Skeletal muscle tissue (tissue), 4 donors: Measurements from ENCODE around the gene AKAP14. TPM values are rescaled to one million over a fixed set of nuclear protein-coding genes. Genes with fewer than 3 reads are reported as not detected.
"Not testable (repeated sequence)": the region's sequence is repeated elsewhere in the genome, so short reads cannot be mapped to it uniquely, and the experiment has no call there.

Source experiments
- H3K27ac ChIP-seq: one replicate; pipeline ENCODE4 v1.7.0; 2013; ENCODE audit warnings: mild to moderate bottlenecking, low read depth, low read length, inconsistent platforms
- H3K27me3 ChIP-seq, 3 donors: one replicate each; pipeline ENCODE4 v1.7.0; 2013; ENCODE audit warnings: low read length in 3 of 3; ENCODE audit not compliant: control insufficient read depth in 3 of 3, insufficient read depth in 3 of 3
- H3K36me3 ChIP-seq, 3 donors: one replicate each; pipeline ENCODE4 v1.7.0; 2013; ENCODE audit warnings: low read length in 3 of 3; ENCODE audit not compliant: control insufficient read depth in 3 of 3, insufficient read depth in 3 of 3
- H3K4me1 ChIP-seq, 3 donors: one replicate each; pipeline ENCODE4 v1.7.0; 2013; ENCODE audit warnings: low read length in 3 of 3, mild to moderate bottlenecking in 3 of 3; ENCODE audit not compliant: control insufficient read depth in 3 of 3, insufficient read depth in 3 of 3
- H3K4me3 ChIP-seq, 3 donors: one replicate each; pipeline ENCODE4 v1.7.0; 2013; ENCODE audit warnings: low read length in 3 of 3
- H3K9ac ChIP-seq, 3 donors: one replicate each; pipeline ENCODE4 v1.7.0; 2013; ENCODE audit warnings: low read length in 3 of 3, mild to moderate bottlenecking in 3 of 3, moderate library complexity in 2 of 3, low read depth in 1 of 3
- H3K9me3 ChIP-seq, 3 donors: one replicate each; pipeline ENCODE4 v1.7.0; 2013; ENCODE audit warnings: low read length in 3 of 3; ENCODE audit not compliant: control insufficient read depth in 3 of 3
- total RNA-seq: library from RNA; depleted of rRNA; stranded (reverse); fragments of >200 nt; gene quantifications from one replicate; pipeline ENCODE4 v1.2.3, GENCODE V29; 2014
- donor health status: Osteomylitis.

AKAP14 gene
- total RNA-seq, 1 donor from 2014 or later = not detected

DNA sequence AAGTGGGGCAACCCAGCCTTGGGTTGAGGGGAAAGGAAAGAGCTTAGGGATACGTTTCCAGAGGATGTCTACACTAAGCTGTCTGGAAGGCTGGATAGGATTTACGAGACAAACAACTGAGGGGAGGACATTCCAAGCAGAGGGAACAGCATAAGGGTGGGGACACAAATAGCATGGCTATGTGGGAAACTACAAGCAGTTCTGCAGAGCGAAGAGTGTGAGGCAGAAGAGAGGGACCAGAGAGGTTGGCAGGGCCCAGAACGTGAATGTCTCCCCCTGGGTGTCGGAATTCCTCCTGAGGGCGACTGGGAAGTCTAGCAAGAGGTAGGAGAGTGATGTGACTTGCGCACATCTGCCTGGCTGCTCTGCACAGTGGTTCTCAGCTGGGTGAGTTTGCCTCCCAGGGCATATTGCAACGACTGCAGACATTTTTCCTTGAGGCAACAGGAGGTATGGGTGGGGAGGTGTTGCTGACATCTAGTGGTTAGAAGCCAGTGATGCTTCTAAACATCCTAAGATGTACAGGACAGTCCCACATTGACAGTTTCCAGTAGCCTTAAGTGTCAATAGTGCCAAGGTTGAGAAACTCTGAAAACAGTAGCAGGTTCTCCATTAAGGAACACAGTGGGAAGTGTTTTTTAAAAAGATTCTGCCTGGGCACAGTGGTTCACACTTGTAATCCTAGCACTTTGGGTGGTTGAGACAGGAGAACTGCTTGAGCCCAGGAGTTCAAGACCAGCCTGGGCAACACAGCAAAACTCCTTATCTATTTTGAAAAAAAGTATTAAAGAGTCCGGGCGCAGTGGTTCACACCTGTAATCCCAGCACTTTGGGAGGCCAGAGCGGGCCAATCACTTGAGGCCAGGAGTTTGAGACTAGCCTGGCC is 14.9 kb upstream of the AKAP14 start:
- H3K4me1 ChIP-seq = no peaks in the 10 kb centered on the region
- no peaks in the 10 kb centered on the region for H3K27me3 ChIP-seq
- H3K27ac ChIP-seq = no peak overlapping the region
- H3K9me3 ChIP-seq = no peaks in the 10 kb centered on the region
- no peak overlapping the region for H3K4me3 ChIP-seq
- H3K9ac ChIP-seq = no peak overlapping the region
- peaks cover 0 to 3% (median 0%) of the 10 kb centered on the region in 3 donors for H3K36me3 ChIP-seq

DNA sequence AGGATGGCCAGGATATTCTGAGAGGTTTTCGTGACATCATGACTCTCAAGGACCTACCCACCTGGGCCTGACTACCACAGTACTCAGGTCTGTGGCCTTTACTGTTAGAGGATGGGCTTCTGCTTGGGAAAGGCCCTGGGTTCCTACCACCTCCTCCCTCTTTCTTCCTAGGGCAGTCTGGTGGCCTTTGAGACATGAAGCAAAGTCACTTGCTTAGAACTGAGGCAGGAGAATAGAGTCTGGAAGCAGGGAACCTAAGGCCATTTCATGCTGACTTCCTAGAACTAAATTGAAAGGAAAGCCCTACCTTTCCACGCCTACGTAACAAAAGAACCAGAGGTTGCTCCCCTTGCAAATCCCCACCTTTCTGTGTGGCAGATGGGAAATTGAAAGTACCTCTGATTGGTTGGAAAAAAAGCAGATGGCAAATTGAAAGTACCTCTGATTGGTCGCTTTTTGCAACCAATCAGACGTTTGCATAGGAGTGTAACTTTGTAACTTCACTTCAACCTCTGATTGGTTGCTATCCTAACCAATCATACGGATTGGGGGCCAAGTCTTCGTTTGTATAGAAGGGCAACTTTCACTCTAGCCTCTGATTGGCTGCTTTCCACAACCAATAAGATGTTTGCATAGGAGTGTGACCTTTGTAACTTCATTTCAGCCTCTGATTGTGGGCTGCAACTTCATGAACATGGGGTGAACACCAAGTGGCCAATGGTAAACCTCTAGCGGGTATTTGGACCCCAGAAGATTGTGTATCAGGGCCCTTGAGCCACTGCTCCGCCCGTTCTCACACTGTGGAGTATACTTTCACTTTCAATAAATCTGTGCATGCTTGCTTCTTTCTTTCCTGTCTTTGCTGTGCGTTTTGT is 9.9 kb upstream of the AKAP14 start:
- H3K27me3 ChIP-seq = peaks cover 3 to 4% (median 4%) of the 10 kb centered on the region in 3 donors
- H3K4me1 ChIP-seq = peaks cover 0 to 3% (median 0%) of the 10 kb centered on the region in 3 donors
- no peaks in the 10 kb centered on the region for H3K36me3 ChIP-seq
- H3K9me3 ChIP-seq = no peaks in the 10 kb centered on the region
- H3K4me3 ChIP-seq = no peak overlapping the region
- H3K27ac ChIP-seq = no peak overlapping the region
- no peak overlapping the region for H3K9ac ChIP-seq

DNA sequence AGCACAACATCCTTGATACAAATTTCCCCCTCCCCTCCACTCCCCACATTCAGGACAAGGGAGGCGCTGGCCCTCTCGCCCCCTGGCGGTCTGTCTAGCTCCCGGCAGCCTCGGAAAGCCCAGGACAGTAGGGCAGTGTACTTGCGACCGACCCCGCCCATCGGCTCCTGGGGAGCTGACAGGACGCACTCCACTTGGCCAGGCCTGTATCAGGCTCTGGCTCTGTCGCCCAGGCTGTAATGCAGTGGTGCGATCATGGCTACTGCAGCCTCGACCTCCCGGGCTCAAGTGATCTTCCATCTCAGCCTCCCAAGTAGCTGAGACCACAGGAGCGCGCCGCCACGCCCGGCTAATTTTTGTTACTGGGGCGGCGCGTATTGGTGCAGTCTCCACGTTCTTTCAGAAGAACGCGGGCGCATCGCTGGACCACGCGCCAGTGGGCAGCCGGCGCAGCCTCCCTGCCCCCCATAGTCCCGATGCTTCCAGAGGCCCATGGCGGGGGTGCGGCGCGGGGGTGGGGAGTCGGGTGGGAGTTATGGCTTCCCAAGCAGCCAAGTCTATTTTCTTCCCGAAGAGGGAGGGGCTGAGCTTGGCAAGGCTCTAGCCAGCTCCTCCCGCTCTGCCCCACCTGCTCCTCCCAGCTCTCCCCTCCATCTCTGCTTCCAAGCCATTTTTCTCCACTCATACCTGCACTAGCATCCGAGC is 7.8 kb upstream of the AKAP14 start:
- no peak overlapping the region for H3K9ac ChIP-seq
- no peak overlapping the region for H3K4me3 ChIP-seq
- no peaks in the 10 kb centered on the region for H3K36me3 ChIP-seq
- H3K27ac ChIP-seq = no peak overlapping the region
- H3K27me3 ChIP-seq = peaks cover 3 to 4% (median 4%) of the 10 kb centered on the region in 3 donors
- H3K4me1 ChIP-seq = peaks cover 0 to 3% (median 0%) of the 10 kb centered on the region in 3 donors
- H3K9me3 ChIP-seq = no peaks in the 10 kb centered on the region

DNA sequence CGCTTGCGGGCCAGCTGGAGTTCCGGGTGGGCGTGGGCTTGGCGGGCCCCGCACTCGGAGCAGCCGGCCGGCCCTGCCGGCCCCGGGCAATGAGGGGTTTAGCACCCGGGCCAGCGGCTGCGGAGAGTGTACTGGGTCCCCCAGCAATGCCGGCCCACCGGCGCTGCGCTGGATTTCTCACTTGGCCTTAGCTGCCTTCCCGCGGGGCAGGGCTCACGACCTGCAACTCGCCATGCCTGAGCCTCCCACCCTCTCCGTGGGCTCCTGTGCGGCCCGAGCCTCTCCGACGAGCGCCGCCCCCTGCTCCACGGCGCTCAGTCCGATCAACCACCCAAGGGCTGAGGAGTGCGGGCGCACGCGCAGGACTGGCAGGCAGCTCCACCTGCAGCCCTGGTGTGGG is 5.1 kb upstream of the AKAP14 start:
- not testable (repeated sequence) for H3K27ac ChIP-seq, H3K36me3 ChIP-seq, H3K9me3 ChIP-seq, H3K4me1 ChIP-seq, H3K27me3 ChIP-seq, H3K4me3 ChIP-seq, H3K9ac ChIP-seq

DNA sequence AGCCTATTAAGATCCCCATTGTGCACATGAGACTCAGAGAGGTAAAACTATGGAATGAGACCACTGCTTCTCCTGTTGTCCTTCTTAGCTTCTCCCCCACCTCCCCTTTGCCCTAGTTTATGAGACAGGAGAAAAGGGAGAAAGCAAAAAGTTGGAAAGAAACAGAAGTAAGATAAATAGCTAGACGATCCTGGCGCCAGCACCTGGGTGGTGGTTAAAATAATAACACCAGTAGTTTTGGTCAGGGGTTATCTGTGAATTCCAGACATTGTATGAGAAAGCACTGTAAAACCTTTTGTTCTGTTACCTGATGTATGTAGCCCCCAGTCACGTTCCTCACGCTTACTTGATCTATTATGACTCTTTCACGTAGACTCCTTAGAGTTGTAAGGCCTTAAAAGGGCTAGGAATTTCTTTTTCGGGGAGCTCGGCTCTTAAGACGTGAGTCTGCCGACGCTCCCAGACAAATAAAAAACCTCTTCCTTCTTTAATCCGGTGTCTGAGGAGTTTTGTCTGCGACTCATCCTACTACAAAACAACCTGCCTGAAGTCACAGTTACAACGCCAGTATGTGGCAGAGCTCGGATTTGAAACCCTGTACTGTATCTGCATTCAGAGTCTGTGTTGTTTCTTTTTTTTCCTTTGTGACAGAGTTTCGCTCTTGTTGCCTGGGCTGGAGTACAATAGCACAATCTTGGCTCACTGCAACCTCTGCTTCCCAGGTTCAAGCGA is 3.6 kb upstream of the AKAP14 start:
- not testable (repeated sequence) for H3K9me3 ChIP-seq, H3K36me3 ChIP-seq, H3K4me3 ChIP-seq, H3K9ac ChIP-seq, H3K27ac ChIP-seq, H3K4me1 ChIP-seq, H3K27me3 ChIP-seq

DNA sequence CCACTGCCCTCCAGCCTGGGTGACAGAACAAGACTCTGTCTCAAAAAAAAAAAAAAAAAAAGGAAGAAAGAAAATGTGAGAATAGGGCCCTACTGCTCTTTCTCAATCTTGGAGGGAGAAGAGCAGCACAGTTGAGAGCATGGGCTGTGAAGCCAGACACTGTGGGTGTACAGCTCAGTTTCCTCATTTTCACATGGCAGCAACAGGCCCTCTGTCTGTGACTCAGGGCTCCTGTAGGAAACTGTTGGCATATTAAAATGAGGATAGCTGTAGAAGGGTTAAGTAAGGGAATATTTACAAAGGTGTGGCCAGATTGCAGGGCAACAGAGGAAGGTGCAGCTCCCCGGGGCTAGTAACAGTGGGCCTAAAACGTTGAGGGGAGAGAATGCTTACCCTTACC is 3.4 kb downstream of the AKAP14 start:
- H3K4me3 ChIP-seq = no peak overlapping the region
- peaks cover 0 to 2% (median 0%) of the 10 kb centered on the region in 3 donors for H3K27me3 ChIP-seq
- H3K9me3 ChIP-seq = no peaks in the 10 kb centered on the region
- no peak overlapping the region for H3K27ac ChIP-seq
- no peaks in the 10 kb centered on the region for H3K36me3 ChIP-seq
- H3K9ac ChIP-seq = no peak overlapping the region
- H3K4me1 ChIP-seq = no peaks in the 10 kb centered on the region

DNA sequence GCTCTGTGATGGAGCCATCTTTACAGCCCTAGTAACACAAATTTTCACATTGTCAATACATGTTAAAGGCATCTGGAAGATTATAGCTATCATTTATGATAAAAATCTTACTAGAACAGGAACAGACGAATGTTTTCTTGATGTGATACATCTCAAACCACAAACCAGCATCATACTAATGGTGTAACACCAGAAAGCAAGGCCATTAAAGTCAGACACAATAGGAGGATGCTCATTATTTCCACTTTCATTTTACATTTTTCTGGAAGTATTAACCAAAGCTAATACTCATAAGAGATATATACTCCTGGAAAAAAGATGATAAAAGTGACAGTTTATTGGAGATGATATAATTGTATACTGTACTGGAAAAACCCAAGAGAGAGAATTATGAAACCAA is 5.3 kb downstream of the AKAP14 start:
- Histone ChIP-seq H3K9ac (no peak overlapping the region), H3K27ac (no peak overlapping the region), H3K4me1 (no peaks in the 10 kb centered on the region), H3K4me3 (no peak overlapping the region), H3K9me3 (no peaks in the 10 kb centered on the region), H3K36me3 (no peaks in the 10 kb centered on the region), H3K27me3 (peaks cover 0 to 2% (median 0%) of the 10 kb centered on the region in 3 donors)

DNA sequence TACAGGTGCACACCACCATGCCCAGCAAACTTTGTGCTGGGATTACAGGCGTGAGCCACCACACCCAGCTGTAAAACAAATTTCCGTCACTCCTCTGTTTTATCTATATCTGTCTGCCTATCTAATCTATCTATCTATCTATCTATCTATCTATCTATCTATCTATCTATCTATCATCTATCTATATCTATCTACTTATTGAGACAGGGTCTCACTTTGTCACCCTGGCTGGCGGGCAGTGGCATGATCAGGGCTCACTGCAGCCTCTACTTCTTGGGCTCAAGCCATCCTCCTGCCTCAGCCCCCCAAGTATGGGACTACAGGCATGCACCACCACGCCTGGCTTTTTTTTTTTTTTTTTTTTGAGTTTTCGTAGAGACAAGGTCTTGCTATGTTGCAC is 20.6 kb downstream of the AKAP14 start:
- no peak overlapping the region for H3K27ac ChIP-seq
- no peaks in the 10 kb centered on the region for H3K27me3 ChIP-seq
- H3K9me3 ChIP-seq = no peaks in the 10 kb centered on the region
- H3K36me3 ChIP-seq = no peaks in the 10 kb centered on the region
- H3K9ac ChIP-seq = no peak overlapping the region
- no peak overlapping the region for H3K4me3 ChIP-seq
- H3K4me1 ChIP-seq = no peaks in the 10 kb centered on the region

DNA sequence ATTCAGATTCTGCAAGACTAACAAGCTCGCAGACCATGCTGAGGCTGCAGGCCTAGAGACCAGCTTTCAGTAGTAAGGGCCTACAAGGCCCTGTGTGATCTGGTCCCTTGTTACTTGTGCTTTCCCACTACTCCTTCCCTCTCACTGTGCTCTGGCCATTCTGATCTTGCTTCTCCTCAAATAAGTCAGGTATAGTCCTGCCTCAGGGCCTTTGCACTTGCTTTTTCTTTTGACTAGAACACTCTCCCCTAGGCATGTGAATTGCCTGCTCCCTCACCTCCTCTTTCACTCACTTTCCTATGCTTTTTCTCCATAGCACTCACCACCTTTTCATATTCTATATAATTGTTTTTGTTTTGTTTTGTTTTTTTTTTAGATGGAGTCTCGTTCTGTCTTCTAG is 22.2 kb downstream of the AKAP14 start:
- no peaks in the 10 kb centered on the region for H3K36me3 ChIP-seq
- no peaks in the 10 kb centered on the region for H3K4me1 ChIP-seq
- H3K9ac ChIP-seq = no peak overlapping the region
- H3K4me3 ChIP-seq = no peak overlapping the region
- no peaks in the 10 kb centered on the region for H3K27me3 ChIP-seq
- no peak overlapping the region for H3K27ac ChIP-seq
- H3K9me3 ChIP-seq = no peaks in the 10 kb centered on the region
